Endothelial cell of umbilical vein (primary cell): ENCODE measurements around the gene GTF3C4. TPM values are rescaled to one million over a fixed set of nuclear protein-coding genes. Genes with fewer than 3 reads are reported as not detected.

Experiments used
- BruUV-seq: library from RNA; stranded (reverse); fragments of 400-500 nt; replicated peaks from 2 replicates; lab custom pipeline; 2021; lab: Mats Ljungman, UMichigan
- CTCF ChIA-PET: fragments of 300-600, 350-600 bp; sonication (Branson Sonifier 250); formaldehyde crosslinking; loops from one replicate; lab custom pipeline; 2021; ENCODE audit warnings: antibody characterized with exemption, inconsistent platforms; lab: Charles Lee
- POLR2A ChIA-PET: fragments of 300-600, 350-600 bp; sonication (Branson Sonifier 250); formaldehyde crosslinking; loops from one replicate; lab custom pipeline; 2021; ENCODE audit warnings: antibody characterized with exemption, inconsistent platforms; lab: Charles Lee
- DNase-seq: peaks from one replicate; pipeline ENCODE4 v3.0.0-alpha.2; 2011; ENCODE audit warnings: low read depth, low spot score
- FAIRE-seq: peaks from 2 replicates; lab custom pipeline; 2011; peaks lifted over from hg19 to GRCh38; lab: Jason Lieb, UNC
- H2AFZ ChIP-seq: 2 replicates; pipeline ENCODE4 v1.6.0; 2012; ENCODE audit warnings: low read depth, low read length, control low read depth, inconsistent platforms
- H3K27ac ChIP-seq: 2 replicates; pipeline ENCODE4 v1.5.1; 2011; ENCODE audit warnings: low read depth, mild to moderate bottlenecking, control low read depth, low read length, moderate library complexity; ENCODE audit not compliant: insufficient read depth
- H3K27me3 ChIP-seq, 2 experiments: 2 replicates each; pipeline versions ENCODE4 v1.6.0 to v1.6.1; 2011; ENCODE audit warnings: low read length in 2 of 2, mixed read lengths in 1 of 2; ENCODE audit not compliant: control insufficient read depth in 2 of 2, insufficient read depth in 2 of 2
- H3K36me3 ChIP-seq, 2 experiments: 2 replicates in 1 of 2; 3 replicates in 1 of 2; pipeline ENCODE4 v1.5.1; 2011; ENCODE audit warnings: low read length in 2 of 2, mild to moderate bottlenecking in 1 of 2, moderate library complexity in 1 of 2; ENCODE audit not compliant: control insufficient read depth in 2 of 2, insufficient read depth in 2 of 2; ENCODE audit errors: extremely low read depth in 1 of 2
- H3K4me1 ChIP-seq: 3 replicates; pipeline ENCODE4 v1.5.1; 2011; ENCODE audit warnings: mild to moderate bottlenecking, low read length; ENCODE audit not compliant: control insufficient read depth, insufficient read depth; ENCODE audit errors: extremely low read depth
- H3K4me2 ChIP-seq: 2 replicates; pipeline ENCODE4 v1.6.1; 2011; ENCODE audit warnings: low read length, control low read depth, mixed read lengths; ENCODE audit not compliant: insufficient read depth
- H3K4me3 ChIP-seq, 3 experiments: fragments of 200-600 bp in 1 of 3; sonication (generic), shearing (Covaris generic) in 1 of 3; replicated peaks in 1 of 3; 2 replicates each; pipeline ENCODE4 v1.5.1; 2011 to 2016; ENCODE audit warnings: control low read depth in 3 of 3, low read length in 3 of 3, mild to moderate bottlenecking in 2 of 3, inconsistent platforms in 1 of 3, low read depth in 1 of 3, moderate library complexity in 1 of 3; ENCODE audit not compliant: insufficient read depth in 1 of 3
- H3K79me2 ChIP-seq: 2 replicates; pipeline ENCODE4 v1.6.0; 2012; ENCODE audit warnings: low read length, inconsistent platforms; ENCODE audit not compliant: control insufficient read depth, insufficient read depth
- H3K9ac ChIP-seq: replicated peaks from 2 replicates; pipeline ENCODE3; 2011; ENCODE audit warnings: low read length, control low read depth; ENCODE audit not compliant: insufficient read depth; ENCODE audit errors: extremely low read depth
- H3K9me1 ChIP-seq: replicated peaks from 3 replicates; pipeline ENCODE4 v1.6.0; 2011; ENCODE audit warnings: mild to moderate bottlenecking, low read length; ENCODE audit not compliant: control insufficient read depth, insufficient read depth; ENCODE audit errors: extremely low read depth
- H3K9me3 ChIP-seq: replicated peaks from 2 replicates; pipeline ENCODE4 v1.5.1; 2012; ENCODE audit warnings: low read length, inconsistent platforms; ENCODE audit not compliant: control insufficient read depth, insufficient read depth
- H4K20me1 ChIP-seq: replicated peaks from 2 replicates; pipeline ENCODE3; 2011; ENCODE audit warnings: mild to moderate bottlenecking, low read length; ENCODE audit not compliant: control insufficient read depth, insufficient read depth; ENCODE audit errors: extremely low read depth
- EZH2 ChIP-seq: IDR thresholded peaks from 2 replicates; pipeline ENCODE4 v1.6.1; 2012; ENCODE audit warnings: borderline replicate concordance, low read depth, mild to moderate bottlenecking, moderate library complexity, low read length, inconsistent platforms; ENCODE audit not compliant: severe bottlenecking
- GATA2 ChIP-seq: IDR thresholded peaks from 2 replicates; pipeline ENCODE4 v1.7.0; 2011; ENCODE audit warnings: low read depth, mild to moderate bottlenecking, moderate library complexity, mixed read lengths, low read length; ENCODE audit not compliant: insufficient read length, insufficient read depth
- JUN ChIP-seq: IDR thresholded peaks from 2 replicates; pipeline ENCODE4 v1.6.1; 2011; ENCODE audit warnings: borderline replicate concordance, low read depth; ENCODE audit not compliant: insufficient read length, insufficient read depth
- MYC ChIP-seq: IDR thresholded peaks from one replicate; pipeline ENCODE4 v1.6.1; 2011; ENCODE audit warnings: mild to moderate bottlenecking, low read depth, low read length
- POLR2A ChIP-seq: IDR thresholded peaks from 2 replicates; pipeline ENCODE4 v1.6.1; 2012; ENCODE audit warnings: low read depth, mild to moderate bottlenecking, control low read depth, low read length
- POLR2AphosphoS5 ChIP-seq: IDR thresholded peaks from 2 replicates; pipeline ENCODE4 v1.6.1; 2012; ENCODE audit warnings: low read depth, mild to moderate bottlenecking, control low read depth, low read length, moderate library complexity; ENCODE audit not compliant: insufficient read depth
- dilution Hi-C: fragments of 300-500 bp; cut with MboI; formaldehyde crosslinking; loops from one replicate; pipeline ENCODE4 v1.15.0; 2019; ENCODE audit warnings: low sequenced_read_pairs; ENCODE audit not compliant: extremely low pct_ligation_motif_present
- intact Hi-C: fragments of 100-400 bp; cut with micrococcal nuclease; formaldehyde crosslinking; loops from one replicate; pipeline ENCODE4 v1.10.0; 2022
- polyA plus RNA-seq, 4 experiments: library from polyadenylated mRNA; depleted of rRNA in 3 of 4; stranded (reverse) in 3 of 4; unstranded in 1 of 4; fragments of >200 nt; gene quantifications; 2 replicates each; pipeline versions ENCODE4 v1.2.1 to v1.2.3, GENCODE V29; 2011 to 2012; ENCODE audit warnings: missing spikeins in 1 of 4
- total RNA-seq: library from RNA; stranded (reverse); gene quantifications from 2 replicates; pipeline ENCODE4 v1.2.3, GENCODE V29; 2021
- TF ChIP-seq, protein P1 (sequence below), 2 donors: IDR thresholded peaks; 1 replicate in 1 of 2; 2 replicates in 1 of 2; pipeline ENCODE4 v1.5.1; 2011; ENCODE audit warnings: low read length in 2 of 2, mild to moderate bottlenecking in 2 of 2, moderate library complexity in 2 of 2, control low read depth in 1 of 2, inconsistent platforms in 1 of 2, low read depth in 1 of 2; ENCODE audit not compliant: insufficient read depth in 1 of 2; ENCODE audit errors: extremely low read depth in 1 of 2

Gene GTF3C4
- total and polyA plus RNA-seq, 2 donors (not counting 3 experiments of a cell fraction or from before 2014, with no cell fraction given) = 3.3 to 19.2 TPM

DNA sequence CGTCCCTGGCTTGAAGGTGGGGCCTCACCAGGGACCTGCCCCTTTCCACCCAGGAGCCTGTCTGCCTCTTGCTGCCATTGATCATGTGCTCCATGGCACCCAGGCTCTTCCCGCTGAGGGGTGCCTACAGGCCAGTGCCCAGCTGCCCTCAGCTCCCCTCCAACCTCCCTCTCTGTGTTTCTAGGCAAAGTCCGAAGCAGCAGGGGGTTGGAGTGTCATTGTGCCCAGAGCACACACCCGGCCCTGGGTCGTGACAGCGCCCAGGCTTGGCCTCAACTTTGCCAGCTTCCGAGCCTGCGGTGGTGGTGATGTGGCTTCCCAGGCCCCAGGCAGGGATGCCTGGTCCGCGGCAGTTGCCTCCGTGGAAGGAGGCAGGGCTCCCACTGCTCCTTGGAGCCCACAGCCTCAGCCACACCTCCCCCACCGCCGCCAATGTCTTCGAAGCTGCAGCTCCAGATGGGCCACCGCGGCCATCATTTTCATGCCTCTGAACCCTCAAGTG, 52.4 kb downstream of the GTF3C4 start:
- H3K36me3 ChIP-seq = no peaks in the 10 kb centered on the region
- no peak overlapping the region for H2AFZ ChIP-seq
- H3K9me1 ChIP-seq = no peaks in the 10 kb centered on the region
- ChIA-PET CTCF (no interaction called here), POLR2A (no interaction called here)
- no TSS peak for BruUV-seq
- no peak overlapping the region for H3K4me2 ChIP-seq
- FAIRE-seq (no peak), DNase-seq (no peak)
- H3K9ac ChIP-seq = no peak overlapping the region
- no peaks in the 10 kb centered on the region for H4K20me1 ChIP-seq
- peaks cover under 1 to 5% of the 10 kb centered on the region in 2 experiments for H3K27me3 ChIP-seq
- H3K79me2 ChIP-seq = no peaks in the 10 kb centered on the region
- TF ChIP-seq POLR2A (no peak), MYC (no peak), POLR2AphosphoS5 (no peak), JUN (no peak), EZH2 (no peak), GATA2 (no peak)
- TF ChIP-seq, protein P1, sequence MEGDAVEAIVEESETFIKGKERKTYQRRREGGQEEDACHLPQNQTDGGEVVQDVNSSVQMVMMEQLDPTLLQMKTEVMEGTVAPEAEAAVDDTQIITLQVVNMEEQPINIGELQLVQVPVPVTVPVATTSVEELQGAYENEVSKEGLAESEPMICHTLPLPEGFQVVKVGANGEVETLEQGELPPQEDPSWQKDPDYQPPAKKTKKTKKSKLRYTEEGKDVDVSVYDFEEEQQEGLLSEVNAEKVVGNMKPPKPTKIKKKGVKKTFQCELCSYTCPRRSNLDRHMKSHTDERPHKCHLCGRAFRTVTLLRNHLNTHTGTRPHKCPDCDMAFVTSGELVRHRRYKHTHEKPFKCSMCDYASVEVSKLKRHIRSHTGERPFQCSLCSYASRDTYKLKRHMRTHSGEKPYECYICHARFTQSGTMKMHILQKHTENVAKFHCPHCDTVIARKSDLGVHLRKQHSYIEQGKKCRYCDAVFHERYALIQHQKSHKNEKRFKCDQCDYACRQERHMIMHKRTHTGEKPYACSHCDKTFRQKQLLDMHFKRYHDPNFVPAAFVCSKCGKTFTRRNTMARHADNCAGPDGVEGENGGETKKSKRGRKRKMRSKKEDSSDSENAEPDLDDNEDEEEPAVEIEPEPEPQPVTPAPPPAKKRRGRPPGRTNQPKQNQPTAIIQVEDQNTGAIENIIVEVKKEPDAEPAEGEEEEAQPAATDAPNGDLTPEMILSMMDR (IDR thresholded peaks at IDR 0.05; ENCODE audit: extremely low read depth in 1 of 2, insufficient read depth in 1 of 2, low read depth in 1 of 2, low read length in 2 of 2) = no peak
- H3K9me3 ChIP-seq = no peaks in the 10 kb centered on the region
- H3K4me3 ChIP-seq = no peak overlapping the region
- no peak overlapping the region for H3K27ac ChIP-seq
- H3K4me1 ChIP-seq = no peaks in the 10 kb centered on the region
- dilution Hi-C loops (no loop called here), intact Hi-C loops (no loop called here)
